ENCODE data around the gene MYH15.

The MYH15 gene

DNA sequence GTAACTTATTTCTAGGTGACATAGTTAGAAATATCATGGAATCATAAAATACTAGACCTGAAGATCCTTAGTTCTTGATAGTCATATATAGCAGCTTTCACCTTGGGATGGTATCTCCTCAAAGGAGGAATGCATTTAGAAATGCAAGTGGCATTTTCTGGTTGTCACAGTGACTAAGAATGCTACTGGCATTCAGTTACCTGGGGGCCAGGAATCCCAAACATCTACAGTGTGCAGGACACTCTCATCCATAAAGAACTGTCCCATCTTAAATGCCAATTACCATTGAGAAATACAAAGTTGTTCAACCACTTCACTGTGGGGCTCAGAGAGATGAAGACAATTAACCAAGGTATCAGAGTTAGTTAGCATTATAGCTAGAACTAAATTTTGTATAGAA, 36.7 kb downstream of the MYH15 start:
- DNase-seq, result no peak

DNA sequence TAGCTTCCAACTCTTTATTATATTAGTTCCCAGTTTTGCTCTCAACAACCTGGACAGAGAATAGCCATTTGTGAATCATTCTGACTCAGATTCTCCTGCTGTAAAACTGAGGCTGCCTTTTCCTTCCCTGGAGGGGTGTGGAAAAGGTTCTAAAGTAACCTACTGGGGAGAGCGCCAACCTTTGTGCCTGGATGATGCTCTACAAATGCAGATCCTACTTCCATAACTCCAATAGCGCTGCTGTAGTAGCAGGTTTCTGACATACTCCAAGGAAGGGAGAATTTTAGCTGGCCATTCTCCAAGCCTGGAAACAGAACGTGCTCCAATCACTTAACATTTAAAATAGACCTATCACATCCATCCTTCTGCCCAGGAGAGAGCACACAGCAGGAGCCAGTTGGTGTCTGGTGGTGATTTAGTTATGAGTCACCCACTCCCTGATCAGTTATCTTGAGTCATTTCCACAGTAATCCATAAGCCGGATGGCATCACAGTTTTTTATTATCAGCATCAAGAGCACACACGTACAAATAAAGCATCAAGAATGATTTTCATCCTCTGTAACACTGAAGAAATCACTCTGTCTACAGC, 38.3 kb downstream of the MYH15 start:
- TF ChIP-seq GATA1 (IDR thresholded peaks at IDR 0.05; ENCODE audit: low read depth, low read length) (no peak), POLR2A (IDR thresholded peaks at IDR 0.05; ENCODE audit: low read length) (no peak)
- DNase-seq, result peak; percentile 3 to 16

More for the DNA sequence above, 36.7 kb downstream of the MYH15 start:
- no peak for TF ChIP-seq POLR2A (IDR thresholded peaks at IDR 0.05; ENCODE audit: low read length)
- TF ChIP-seq GATA1 (IDR thresholded peaks at IDR 0.05; ENCODE audit: low read depth, low read length), result no peak

DNA sequence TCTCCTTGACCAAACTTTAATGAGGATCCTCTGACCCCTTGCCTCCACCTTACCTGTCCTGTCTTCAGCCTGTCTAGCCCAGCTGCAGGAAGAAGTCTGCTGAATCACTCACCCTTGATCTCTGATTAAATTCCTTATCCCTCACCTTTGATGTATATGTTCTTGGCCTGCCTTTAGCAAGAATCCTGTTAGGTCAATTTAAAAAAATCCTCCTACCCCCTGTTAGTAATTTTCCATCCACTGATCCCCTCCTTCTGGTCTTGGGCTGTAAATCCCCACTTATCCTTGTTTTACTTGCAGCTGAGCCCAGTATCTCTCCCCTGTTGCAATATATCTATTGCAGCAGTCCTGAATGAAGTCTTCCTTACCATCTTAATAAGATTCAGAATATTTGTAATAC, 39.0 kb downstream of the MYH15 start:
- no peak for DNase-seq
- TF ChIP-seq GATA1 (IDR thresholded peaks at IDR 0.05; ENCODE audit: low read depth, low read length) (no peak), POLR2A (IDR thresholded peaks at IDR 0.05; ENCODE audit: low read length) (no peak)

DNA sequence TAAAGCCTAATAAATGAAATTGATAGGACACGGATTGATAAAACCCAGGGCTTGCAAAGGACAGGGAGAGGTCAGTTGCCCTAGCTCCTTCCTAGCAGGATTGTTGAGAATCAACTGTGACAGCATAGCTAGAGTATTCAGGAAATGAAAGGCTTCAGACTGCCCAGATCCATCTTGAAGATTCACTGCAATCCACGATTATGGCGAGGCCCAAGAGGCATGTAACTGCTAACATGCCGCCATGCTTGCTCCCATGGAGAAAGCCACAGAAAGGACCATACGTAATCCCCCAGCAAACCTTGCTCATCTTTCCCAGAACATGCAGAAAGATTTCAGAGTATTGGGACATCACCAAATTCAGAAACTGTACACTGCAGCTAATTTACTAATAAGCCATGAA, 41.3 kb downstream of the MYH15 start:
- TF ChIP-seq GATA1 (IDR thresholded peaks at IDR 0.05; ENCODE audit: low read depth, low read length) (no peak), POLR2A (IDR thresholded peaks at IDR 0.05; ENCODE audit: low read length) (no peak)

DNA sequence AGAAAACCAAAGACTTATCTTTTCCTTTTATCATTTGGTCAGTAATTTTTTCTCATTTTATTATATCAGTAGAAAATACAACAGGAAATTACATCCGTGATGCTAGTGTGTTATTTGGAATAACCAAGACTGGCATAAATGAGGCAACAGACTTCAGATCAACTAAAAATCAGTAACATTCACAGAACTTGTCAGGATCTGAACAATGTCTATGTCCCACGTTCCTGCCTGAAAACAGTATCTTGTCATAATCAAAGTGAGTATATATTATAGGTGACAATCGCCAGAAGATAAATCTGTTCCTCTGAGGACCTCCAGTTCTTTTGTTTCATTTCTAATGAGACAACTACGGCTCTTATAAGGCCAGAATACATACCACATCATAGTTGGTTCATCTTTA, 41.8 kb downstream of the MYH15 start:
- TF ChIP-seq POLR2A (IDR thresholded peaks at IDR 0.05; ENCODE audit: low read length) (no peak), GATA1 (IDR thresholded peaks at IDR 0.05; ENCODE audit: low read depth, low read length) (no peak)
- no peak for DNase-seq

More for the DNA sequence above, 41.3 kb downstream of the MYH15 start:
- DNase-seq, result no peak

DNA sequence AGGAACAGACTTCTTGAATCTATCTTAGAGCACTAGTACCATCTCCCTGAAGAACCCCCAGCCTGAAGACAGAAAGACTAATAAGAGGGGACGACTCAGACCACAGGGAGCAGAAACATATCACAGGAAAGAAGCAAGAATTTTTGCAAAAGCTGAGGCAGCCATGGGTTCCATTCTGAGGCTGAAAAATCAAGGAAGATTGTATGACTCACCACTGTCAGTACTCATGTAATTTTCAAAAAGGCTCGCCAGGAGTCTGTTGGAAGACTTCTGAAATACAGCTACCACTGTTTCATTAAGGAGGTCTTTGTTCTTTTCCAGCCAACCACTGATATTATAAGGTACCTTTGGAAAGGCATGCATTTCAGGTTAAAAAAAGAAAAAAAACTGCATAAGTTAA, 47.5 kb downstream of the MYH15 start:
- no peak for DNase-seq
- TF ChIP-seq GATA1 (IDR thresholded peaks at IDR 0.05; ENCODE audit: low read depth, low read length) (no peak), POLR2A (IDR thresholded peaks at IDR 0.05; ENCODE audit: low read length) (no peak)

DNA sequence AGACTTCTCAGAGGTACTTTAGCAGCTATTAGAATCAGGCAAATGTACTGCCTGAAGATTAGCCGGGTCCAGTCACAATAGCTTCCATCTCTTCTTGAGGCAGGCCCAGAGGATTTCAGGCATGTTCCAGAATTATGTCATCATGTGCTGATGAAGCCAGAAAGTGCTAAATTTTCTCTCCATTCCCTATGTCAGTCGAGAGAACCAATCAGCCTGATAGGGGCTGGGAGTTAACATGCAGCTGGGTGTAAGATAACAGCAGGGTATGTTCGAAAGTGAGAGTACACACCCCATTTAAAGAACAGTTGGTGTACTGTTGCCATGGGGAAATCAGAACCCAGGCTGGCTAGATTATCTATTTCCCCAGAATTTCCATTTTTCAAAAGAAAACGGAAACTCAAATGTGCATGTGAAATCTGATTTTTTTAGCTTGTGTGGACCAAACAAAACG, 48.7 kb downstream of the MYH15 start:
- peak; percentile 61 to 82 for DNase-seq
- TF ChIP-seq GATA1 (IDR thresholded peaks at IDR 0.05; ENCODE audit: low read depth, low read length), result no peak
- no peak for TF ChIP-seq POLR2A (IDR thresholded peaks at IDR 0.05; ENCODE audit: low read length)

DNA sequence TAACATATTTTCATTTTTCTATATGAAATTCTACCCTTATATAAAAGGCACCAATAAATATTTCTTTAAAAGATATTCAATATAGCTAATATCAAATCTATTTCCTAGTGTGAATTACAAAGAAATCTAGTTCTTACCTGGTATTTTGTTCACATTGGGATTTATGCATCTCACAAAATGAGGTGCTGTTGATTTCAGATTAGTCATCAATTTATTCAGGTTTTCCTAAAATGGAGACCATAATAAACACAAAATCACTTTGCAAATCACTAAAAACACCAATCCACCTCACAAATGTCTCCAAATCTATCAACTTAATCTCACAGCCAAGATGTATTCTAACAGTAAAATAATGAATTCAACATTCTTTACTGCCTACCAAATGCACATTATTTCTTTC, 51.2 kb downstream of the MYH15 start:
- TF ChIP-seq GATA1 (IDR thresholded peaks at IDR 0.05; ENCODE audit: low read depth, low read length) (no peak), POLR2A (IDR thresholded peaks at IDR 0.05; ENCODE audit: low read length) (no peak)
- no peak for DNase-seq

DNA sequence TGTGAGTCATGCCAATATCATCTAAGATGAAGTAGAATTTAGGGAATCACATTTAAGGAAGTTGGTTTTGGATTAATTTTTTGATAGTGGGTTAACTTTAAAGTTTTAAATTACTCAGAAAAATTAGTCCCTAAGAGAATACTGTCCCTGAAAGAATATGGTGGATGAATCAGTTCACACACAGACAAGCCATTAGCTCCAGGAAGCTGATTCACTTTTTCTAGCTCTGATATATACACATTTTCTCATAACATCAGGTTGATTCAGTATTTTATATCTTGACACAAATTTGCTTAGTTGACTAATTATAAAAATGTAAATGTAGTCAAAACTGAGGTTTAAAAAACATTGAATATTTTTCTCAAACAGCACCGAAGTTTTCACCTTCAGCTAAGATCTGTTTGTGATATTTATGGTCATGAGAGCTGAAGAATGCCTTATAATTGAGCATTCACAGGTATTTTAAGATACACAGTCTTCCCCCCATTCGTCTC, 55.1 kb downstream of the MYH15 start:
- TF ChIP-seq GATA1 (IDR thresholded peaks at IDR 0.05; ENCODE audit: low read depth, low read length), result no peak
- TF ChIP-seq POLR2A (IDR thresholded peaks at IDR 0.05; ENCODE audit: low read length), result no peak
- no peak for DNase-seq

DNA sequence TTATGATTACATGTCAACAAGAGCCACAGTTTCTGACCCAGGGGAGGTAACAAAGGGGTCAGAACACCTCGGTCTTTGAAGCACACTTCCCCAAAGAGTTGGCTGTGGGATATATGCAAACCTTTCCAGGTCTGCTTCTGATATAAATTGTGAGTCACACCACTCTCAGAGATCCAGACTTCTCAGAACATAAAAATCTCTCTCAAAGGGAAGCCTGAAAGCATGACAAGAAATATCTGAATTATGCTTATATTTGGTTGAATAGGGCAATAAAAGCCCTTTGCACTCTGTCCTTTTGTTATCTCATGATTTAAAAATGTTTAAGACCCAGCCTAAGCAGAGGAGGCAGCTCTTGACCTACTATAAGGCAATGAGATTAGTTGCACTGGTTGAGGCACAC, 56.8 kb downstream of the MYH15 start:
- TF ChIP-seq GATA1 (IDR thresholded peaks at IDR 0.05; ENCODE audit: low read depth, low read length) (no peak), POLR2A (IDR thresholded peaks at IDR 0.05; ENCODE audit: low read length) (no peak)
- no peak for DNase-seq

DNA sequence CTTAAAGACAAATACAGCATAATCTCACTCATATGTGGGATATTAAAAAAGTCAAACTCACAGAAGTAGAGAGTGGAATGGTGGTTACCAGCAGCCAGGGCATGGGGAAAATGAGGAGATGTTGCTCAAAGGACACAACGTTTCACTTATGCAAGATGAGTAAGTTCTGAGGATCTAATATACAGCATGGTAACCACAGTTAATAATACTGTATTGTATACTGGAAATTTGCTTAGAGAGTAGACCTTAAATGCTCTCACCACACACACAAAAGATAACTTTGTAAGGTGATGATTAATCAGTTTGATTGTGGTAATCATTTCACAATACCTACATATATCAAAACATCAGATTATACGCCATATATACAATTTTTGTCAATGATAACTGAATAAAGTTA, 60.0 kb downstream of the MYH15 start:
- TF ChIP-seq POLR2A (IDR thresholded peaks at IDR 0.05; ENCODE audit: low read length), result no peak
- TF ChIP-seq GATA1 (IDR thresholded peaks at IDR 0.05; ENCODE audit: low read depth, low read length), result no peak
- DNase-seq, result no peak

DNA sequence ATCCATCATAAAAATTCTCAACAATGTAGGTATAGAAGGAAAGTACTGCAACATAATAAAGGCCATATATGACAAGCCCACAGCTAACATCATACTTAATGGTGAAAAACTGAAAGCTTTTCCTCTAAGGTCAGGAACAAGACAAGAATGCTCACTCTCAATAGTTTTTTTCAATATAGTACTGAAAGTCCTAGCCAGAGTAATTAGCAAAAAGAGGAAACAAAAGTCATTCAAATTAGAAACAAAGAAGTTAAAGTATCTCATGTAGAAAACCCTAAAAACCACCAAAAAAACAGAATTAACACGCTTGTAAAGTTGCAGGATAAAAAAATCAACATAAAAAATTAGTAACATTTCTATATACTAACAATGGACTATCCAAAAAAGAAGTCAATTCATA, 61.8 kb downstream of the MYH15 start:
- no peak for DNase-seq
- TF ChIP-seq POLR2A (IDR thresholded peaks at IDR 0.05; ENCODE audit: low read length), result no peak
- TF ChIP-seq GATA1 (IDR thresholded peaks at IDR 0.05; ENCODE audit: low read depth, low read length), result no peak

DNA sequence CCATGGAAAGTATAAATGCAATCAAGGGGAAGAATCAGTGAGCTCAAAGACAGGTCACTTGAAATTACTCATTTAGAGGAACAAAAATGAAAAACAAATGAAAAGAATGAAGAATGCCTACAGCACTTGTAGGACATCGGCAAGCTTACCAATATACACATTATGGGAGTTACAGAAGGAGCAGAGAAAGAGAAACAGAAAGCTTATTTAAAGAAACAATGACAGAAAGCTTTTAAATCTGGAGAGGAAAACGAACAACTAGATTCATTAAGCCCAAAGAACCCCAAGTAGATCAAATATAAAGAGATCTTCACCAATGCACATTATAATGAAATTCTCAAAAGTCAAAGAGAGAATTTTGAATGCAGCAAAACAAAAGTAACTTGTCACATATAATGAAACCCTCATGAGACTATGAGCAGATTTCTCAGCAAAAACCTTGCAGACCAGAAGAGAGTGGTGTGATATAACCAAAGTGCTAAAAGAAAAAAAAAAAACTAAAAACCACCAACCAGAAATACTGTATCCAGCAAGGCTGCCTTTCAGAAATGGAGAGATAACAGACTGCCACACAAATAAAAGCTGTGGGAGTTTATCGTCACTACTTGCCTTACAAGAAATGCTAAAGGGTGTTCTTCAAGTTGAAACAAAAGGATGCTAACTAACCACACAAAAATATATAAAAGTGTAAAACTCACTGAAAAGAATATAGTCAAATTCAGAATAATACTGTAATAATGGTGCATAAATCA, 63.1 kb downstream of the MYH15 start:
- no peak for TF ChIP-seq GATA1 (IDR thresholded peaks at IDR 0.05; ENCODE audit: low read depth, low read length)
- no peak for TF ChIP-seq POLR2A (IDR thresholded peaks at IDR 0.05; ENCODE audit: low read length)
- DNase-seq, result no peak

DNA sequence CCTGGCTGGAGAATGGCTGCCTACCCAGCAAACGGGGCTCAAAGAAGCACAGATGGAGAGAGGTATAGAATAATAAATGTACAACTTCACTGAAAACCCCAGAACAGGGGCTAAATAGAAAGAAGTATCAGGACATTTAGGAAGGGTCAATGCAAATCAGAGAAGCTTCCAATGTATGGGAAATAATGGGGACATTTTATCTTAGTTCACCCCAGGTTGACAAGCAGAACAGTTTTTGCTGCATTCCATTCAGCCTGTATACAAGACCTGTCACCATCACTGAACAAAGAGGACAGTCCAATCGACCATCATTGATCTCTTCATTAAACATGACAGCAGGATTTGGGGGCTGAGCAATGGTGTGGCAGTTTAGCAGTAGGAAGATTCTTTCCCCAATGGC, 68.1 kb downstream of the MYH15 start:
- TF ChIP-seq GATA1 (IDR thresholded peaks at IDR 0.05; ENCODE audit: low read depth, low read length) (no peak), POLR2A (IDR thresholded peaks at IDR 0.05; ENCODE audit: low read length) (no peak)

DNA sequence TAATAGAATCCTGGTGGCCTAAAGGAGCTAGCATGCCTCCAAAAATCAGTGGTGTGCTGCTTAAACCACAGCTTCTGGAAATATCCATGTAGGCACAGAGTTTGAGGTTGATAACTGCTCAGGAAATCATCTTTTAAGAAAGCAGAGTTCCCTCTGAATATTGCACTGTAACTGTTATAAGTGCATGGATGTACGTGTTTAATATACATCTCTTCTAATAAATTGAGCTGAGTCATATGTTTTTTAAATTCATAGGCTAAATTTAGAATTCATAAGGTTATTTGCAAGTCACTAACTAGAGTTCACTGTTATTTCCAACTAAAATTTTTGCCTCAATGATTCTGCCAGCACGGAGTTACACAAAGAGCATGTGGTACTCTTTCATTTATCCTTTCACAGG, 68.9 kb downstream of the MYH15 start:
- TF ChIP-seq POLR2A (IDR thresholded peaks at IDR 0.05; ENCODE audit: low read length) (no peak), GATA1 (IDR thresholded peaks at IDR 0.05; ENCODE audit: low read depth, low read length) (no peak)
- no peak for DNase-seq

More for the DNA sequence above, 68.1 kb downstream of the MYH15 start:
- DNase-seq, result no peak
